Kidney glomerular epithelial cell (primary cell): ENCODE results near the gene ADORA2A.
"Not testable (repeated sequence)": the region's sequence is repeated elsewhere in the genome, so short reads cannot be mapped to it uniquely, and the experiment has no call there.

Source experiments
- DNase-seq: peaks from one replicate; lab custom pipeline; 2025; lab: John Stamatoyannopoulos, UW

Gene ADORA2A

GRCh38 chr22:24489011-24489410, 61.6 kb downstream of the ADORA2A start:
- no peak for DNase-seq

DNA sequence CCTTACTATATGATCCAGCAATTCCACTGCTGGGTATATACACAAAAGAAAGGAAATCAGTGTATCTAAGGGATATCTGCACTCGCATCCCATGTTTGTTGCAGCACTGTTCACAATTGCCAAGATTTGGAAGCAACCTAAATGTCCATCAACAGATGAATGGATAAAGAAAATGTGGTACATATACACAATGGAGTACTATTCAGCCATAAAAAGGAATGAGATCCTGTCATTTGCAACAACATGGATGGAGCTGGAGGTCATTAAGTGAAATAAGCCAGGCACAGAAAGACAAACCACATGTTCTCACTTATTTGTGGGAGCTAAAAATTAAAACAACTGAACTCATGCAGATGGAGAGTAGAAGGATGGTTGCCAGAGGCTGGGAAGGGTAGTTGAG, 62.0 kb downstream of the ADORA2A start:
- not testable (repeated sequence) for DNase-seq
